IPS DF 6.9 (cell line): ENCODE measurements around the gene SETBP1.

ENCODE experiments used
- DNase-seq: peaks from one replicate; pipeline ENCODE4 v3.0.0-alpha.2; 2013; ENCODE audit warnings: low read depth, low spot score
- H3K27ac ChIP-seq: one replicate; pipeline ENCODE4 v1.5.1; 2013; ENCODE audit warnings: low read length, control low read depth
- H3K27me3 ChIP-seq: 2 replicates; pipeline ENCODE4 v1.6.1; 2013; ENCODE audit warnings: mild to moderate bottlenecking, low read length; ENCODE audit not compliant: control insufficient read depth, insufficient read depth
- H3K36me3 ChIP-seq: 2 replicates; pipeline ENCODE4 v1.6.1; 2013; ENCODE audit warnings: low read length; ENCODE audit not compliant: control insufficient read depth, insufficient read depth
- H3K4me1 ChIP-seq: 2 replicates; pipeline ENCODE4 v1.6.1; 2013; ENCODE audit warnings: low read length; ENCODE audit not compliant: control insufficient read depth, insufficient read depth
- H3K4me3 ChIP-seq: 2 replicates; pipeline ENCODE4 v1.5.1; 2013; ENCODE audit warnings: mild to moderate bottlenecking, low read length
- H3K9me3 ChIP-seq: 2 replicates; pipeline ENCODE4 v1.6.1; 2013; ENCODE audit warnings: low read length, inconsistent platforms; ENCODE audit not compliant: control insufficient read depth, insufficient read depth
- WGBS: extraction: QIAGEN DNeasy Blood & Tissue Kit; methylation state at CpG from one replicate; pipeline ENCODE4 v1.1.7; 2013; ENCODE audit warnings: mixed read lengths, missing lambda C conversion rate; ENCODE audit not compliant: insufficient read length, insufficient coverage; 5-methylcytosine and 5-hydroxymethylcytosine counted together

SETBP1 gene

GRCh38 chr18:44840058-44840790 is 159.5 kb downstream of the SETBP1 start:
- DNase-seq: no peak
- Histone ChIP-seq H3K9me3 (no peaks in the 10 kb centered on the region), H3K27ac (no peak overlapping the region), H3K4me3 (no peak overlapping the region), H3K36me3 (no peaks in the 10 kb centered on the region), H3K4me1 (peaks cover 4% of the 10 kb centered on the region; the same call in 1 of the 2 replicates), H3K27me3 (no peaks in the 10 kb centered on the region)
- WGBS: no CpG with 5 or more reads among the region's 5 CpGs

- no peaks in the 10 kb centered on the region for H3K9me3 ChIP-seq
- no peak for DNase-seq
- no peaks in the 10 kb centered on the region for H3K36me3 ChIP-seq
- H3K4me1 ChIP-seq: peaks cover 4% of the 10 kb centered on the region; the same call in 1 of the 2 replicates
- H3K4me3 ChIP-seq: no peak overlapping the region
- H3K27ac ChIP-seq: no peak overlapping the region
- no CpG with 5 or more reads among the region's 4 CpGs for WGBS
- H3K27me3 ChIP-seq: no peaks in the 10 kb centered on the region
Observed at GRCh38 chr18:44841221-44841620, 160.5 kb downstream of the SETBP1 start.

- 100% methylated on average over 2 of the region's 10 CpGs for WGBS
- H3K27ac ChIP-seq: no peak overlapping the region
- H3K4me1 ChIP-seq: peaks cover 4% of the 10 kb centered on the region; the same call in 1 of the 2 replicates
- no peaks in the 10 kb centered on the region for H3K9me3 ChIP-seq
- no peaks in the 10 kb centered on the region for H3K36me3 ChIP-seq
- DNase-seq: no peak
- H3K4me3 ChIP-seq: no peak overlapping the region
- no peaks in the 10 kb centered on the region for H3K27me3 ChIP-seq
Observed at GRCh38 chr18:44841752-44842587, 161.3 kb downstream of the SETBP1 start.

GRCh38 chr18:44842588-44843412 is 162.1 kb downstream of the SETBP1 start:
- Histone ChIP-seq H3K27me3 (no peaks in the 10 kb centered on the region), H3K36me3 (no peaks in the 10 kb centered on the region), H3K9me3 (no peaks in the 10 kb centered on the region), H3K27ac (no peak overlapping the region), H3K4me1 (peaks cover 4% of the 10 kb centered on the region; the same call in 1 of the 2 replicates), H3K4me3 (no peak overlapping the region)
- no CpG with 5 or more reads among the region's 4 CpGs for WGBS
- DNase-seq: no peak

GRCh38 chr18:44844486-44844885 is 163.8 kb downstream of the SETBP1 start:
- Histone ChIP-seq H3K27ac (no peak overlapping the region), H3K36me3 (no peaks in the 10 kb centered on the region), H3K4me3 (no peak overlapping the region), H3K27me3 (no peaks in the 10 kb centered on the region), H3K9me3 (no peaks in the 10 kb centered on the region), H3K4me1 (no peaks in the 10 kb centered on the region; the same call in 1 of the 2 replicates)
- no CpG with 5 or more reads among the region's 5 CpGs for WGBS
- DNase-seq: no peak

GRCh38 chr18:44846450-44846849 is 165.8 kb downstream of the SETBP1 start:
- Histone ChIP-seq H3K27ac (no peak overlapping the region), H3K4me3 (no peak overlapping the region), H3K4me1 (no peaks in the 10 kb centered on the region; the same call in 1 of the 2 replicates), H3K27me3 (no peaks in the 10 kb centered on the region), H3K9me3 (no peaks in the 10 kb centered on the region), H3K36me3 (no peaks in the 10 kb centered on the region)
- no peak for DNase-seq

- WGBS: no CpG with 5 or more reads among the region's 9 CpGs
- Histone ChIP-seq H3K27ac (no peak overlapping the region), H3K27me3 (no peaks in the 10 kb centered on the region)
Observed at GRCh38 chr18:44848644-44849335, 168.1 kb downstream of the SETBP1 start.

GRCh38 chr18:44849361-44849760 is 168.7 kb downstream of the SETBP1 start:
- Histone ChIP-seq H3K4me3 (no peak overlapping the region), H3K9me3 (no peaks in the 10 kb centered on the region), H3K4me1 (no peaks in the 10 kb centered on the region; the same call in 1 of the 2 replicates), H3K27me3 (no peaks in the 10 kb centered on the region), H3K27ac (no peak overlapping the region), H3K36me3 (no peaks in the 10 kb centered on the region; the same call in 1 of the 2 replicates)
- no peak for DNase-seq
- WGBS: no CpG with 5 or more reads among the region's 6 CpGs

More at GRCh38 chr18:44848644-44849335, 168.1 kb downstream of the SETBP1 start:
- DNase-seq: no peak
- H3K9me3 ChIP-seq: no peaks in the 10 kb centered on the region
- no peak overlapping the region for H3K4me3 ChIP-seq
- H3K36me3 ChIP-seq: no peaks in the 10 kb centered on the region; the same call in 1 of the 2 replicates
- no peaks in the 10 kb centered on the region; the same call in 1 of the 2 replicates for H3K4me1 ChIP-seq

GRCh38 chr18:44850001-44850400 is 169.3 kb downstream of the SETBP1 start:
- no peak overlapping the region for H3K27ac ChIP-seq
- H3K9me3 ChIP-seq: no peaks in the 10 kb centered on the region
- no peak for DNase-seq
- no peaks in the 10 kb centered on the region for H3K27me3 ChIP-seq
- H3K36me3 ChIP-seq: no peaks in the 10 kb centered on the region; the same call in 1 of the 2 replicates
- WGBS: no CpG with 5 or more reads among the region's 2 CpGs
- no peaks in the 10 kb centered on the region; the same call in 1 of the 2 replicates for H3K4me1 ChIP-seq
- H3K4me3 ChIP-seq: no peak overlapping the region
